K562 (cell line): ENCODE data around the gene GORASP1. TPM values are rescaled to one million over a fixed set of nuclear protein-coding genes. Genes with fewer than 3 reads are reported as not detected.

ENCODE experiments used
- FOXM1 ChIP-seq, 2 experiments: fragments of 450-650 bp in 1 of 2; sonication (generic) in 1 of 2; formaldehyde crosslinking in 1 of 2; IDR thresholded peaks; 2 replicates each; pipeline versions ENCODE4 v1.6.1 to v1.9.0; 2017 to 2022; ENCODE audit warnings: low read depth in 2 of 2, mild to moderate bottlenecking in 2 of 2, missing genetic modification reagents in 1 of 2, moderate library complexity in 1 of 2
- MCM5 ChIP-seq: fragments of 450-650 bp; IDR thresholded peaks from 2 replicates; pipeline ENCODE4 v1.6.1; 2016; ENCODE audit warnings: low read depth
- MCM7 ChIP-seq, 2 experiments: fragments of 450-650 bp; IDR thresholded peaks; 2 replicates each; pipeline ENCODE4 v1.6.1; 2016 to 2018
- NELFE ChIP-seq: IDR thresholded peaks from 2 replicates; pipeline ENCODE4 v1.6.1; 2011; ENCODE audit warnings: mild to moderate bottlenecking; ENCODE audit not compliant: insufficient read depth, insufficient read length
- NR3C1 ChIP-seq: sonication (generic); formaldehyde crosslinking; IDR thresholded peaks from 2 replicates; pipeline ENCODE4 v1.8.1; 2022; ENCODE audit warnings: missing genetic modification reagents
- PCBP1 ChIP-seq: fragments of 200-400 bp; formaldehyde crosslinking; IDR thresholded peaks from 2 replicates; pipeline ENCODE4 v1.6.1; 2018; ENCODE audit warnings: mild to moderate bottlenecking, low read depth, low read length; ENCODE audit not compliant: poor library complexity, severe bottlenecking
- PHF8 ChIP-seq: fragments of 200-600 bp; sonication (generic); IDR thresholded peaks from 2 replicates; pipeline ENCODE4 v1.6.1; 2012; ENCODE audit warnings: mixed run types, mild to moderate bottlenecking, inconsistent platforms, low read length, moderate library complexity, borderline replicate concordance
- PPARD ChIP-seq: fragments of 250-450 bp; sonication (Bioruptor Pico); IDR thresholded peaks from 2 replicates; pipeline ENCODE4 v1.8.0; 2022; ENCODE audit warnings: inconsistent platforms, mild to moderate bottlenecking, moderate library complexity
- RFX1 ChIP-seq: fragments of 450-650 bp; IDR thresholded peaks from 2 replicates; pipeline ENCODE4 v1.6.1; 2016; ENCODE audit warnings: mild to moderate bottlenecking, moderate library complexity
- SNAPC5 ChIP-seq: fragments of 250-450 bp; sonication (Bioruptor Pico); IDR thresholded peaks from 2 replicates; pipeline ENCODE4 v1.8.0; 2021; ENCODE audit warnings: moderate library complexity, mild to moderate bottlenecking, inconsistent platforms
- SUPT5H ChIP-seq: fragments of 450-650 bp; IDR thresholded peaks from 2 replicates; pipeline ENCODE4 v1.6.1; 2016
- TCF3 ChIP-seq: sonication (generic); formaldehyde crosslinking; IDR thresholded peaks from 2 replicates; pipeline ENCODE4 v1.4.0; 2020; ENCODE audit warnings: mild to moderate bottlenecking, missing genetic modification reagents
- U2AF1 ChIP-seq: fragments of 200-400 bp; formaldehyde crosslinking; optimal IDR thresholded peaks from 2 replicates; pipeline ENCODE3; 2017; ENCODE audit warnings: mild to moderate bottlenecking, low read depth, low read length, moderate library complexity
- WHSC1 ChIP-seq: IDR thresholded peaks from one replicate; pipeline ENCODE4 v1.6.1; 2012; ENCODE audit warnings: low read length, control low read depth, inconsistent platforms
- ZC3H8 ChIP-seq: fragments of 450-650 bp; IDR thresholded peaks from 2 replicates; pipeline ENCODE4 v1.6.1; 2017
- ZFP91 ChIP-seq: sonication (generic); formaldehyde crosslinking; IDR thresholded peaks from 2 replicates; pipeline ENCODE4 v1.8.0; 2022; ENCODE audit warnings: mild to moderate bottlenecking, missing genetic modification reagents
- ZFX ChIP-seq: sonication (generic); formaldehyde crosslinking; IDR thresholded peaks from 2 replicates; pipeline ENCODE4 v1.8.0; 2022; ENCODE audit warnings: mild to moderate bottlenecking, missing genetic modification reagents, moderate library complexity
- ZKSCAN3 ChIP-seq: fragments of 250-450 bp; sonication (Bioruptor Pico); IDR thresholded peaks from 2 replicates; pipeline ENCODE4 v1.4.0; 2020
- ZNF121 ChIP-seq: sonication (generic); formaldehyde crosslinking; conservative IDR thresholded peaks from 2 replicates; pipeline ENCODE4 v1.8.0; 2022; ENCODE audit warnings: missing genetic modification reagents
- ZNF239 ChIP-seq: fragments of 250-450 bp; sonication (Bioruptor Pico); IDR thresholded peaks from 2 replicates; pipeline ENCODE4 v1.4.0; 2020; ENCODE audit warnings: mild to moderate bottlenecking
- ZNF280A ChIP-seq: fragments of 450-650 bp; IDR thresholded peaks from 2 replicates; pipeline ENCODE4 v1.6.1; 2018; ENCODE audit warnings: mild to moderate bottlenecking, low read depth; ENCODE audit not compliant: partially characterized antibody
- ZNF3 ChIP-seq: fragments of 250-450 bp; sonication (Bioruptor Pico); IDR thresholded peaks from 2 replicates; pipeline ENCODE4 v1.5.0; 2021; ENCODE audit warnings: mild to moderate bottlenecking, moderate library complexity
- ZNF398 ChIP-seq: fragments of 250-450 bp; sonication (Bioruptor Pico); IDR thresholded peaks from 2 replicates; pipeline ENCODE4 v1.8.0; 2021; ENCODE audit warnings: moderate library complexity, mild to moderate bottlenecking, inconsistent platforms
- ZNF830 ChIP-seq: fragments of 250-450 bp; sonication (Bioruptor Pico); IDR thresholded peaks from 2 replicates; pipeline ENCODE4 v1.5.0; 2021; ENCODE audit warnings: mild to moderate bottlenecking
- polyA plus RNA-seq, 8 experiments: library from polyadenylated mRNA; depleted of rRNA in 4 of 8; stranded (reverse) in 5 of 8; unstranded in 3 of 8; fragments of >200 nt; fragmentation: Nextera tagmentation in 2 of 8; fragmentation: Illumina TruSeq in 1 of 8; extraction: Ambion mirVana in 2 of 8; extraction: Trizol in 1 of 8; gene quantifications; 2 replicates each; pipeline versions ENCODE4 v1.2.1 to v1.2.3, GENCODE V29; 2011 to 2014; ENCODE audit warnings: inconsistent platforms in 1 of 8, missing spikeins in 1 of 8
- total RNA-seq, 7 experiments: library from RNA; depleted of rRNA in 6 of 7; stranded (reverse); fragments of >200 nt in 6 of 7; fragmentation: Illumina TruSeq in 2 of 7; extraction: Trizol in 2 of 7; gene quantifications; 2 replicates each; pipeline versions ENCODE4 v1.2.1 to v1.2.3, GENCODE V29; 2011 to 2021; ENCODE audit warnings: low replicate concordance in 1 of 7

Gene GORASP1
- total and polyA plus RNA-seq, 9 of the 15 experiments (the other 6 are each of a cell fraction or from before 2014, with no cell fraction given) = 8.4 to 87.9 (median 67.6) TPM

GRCh38 chr3:39154280-39155021 is 47.0 kb upstream of the GORASP1 start (continued):
- TF ChIP-seq ZNF3 = no peak
- no peak for TF ChIP-seq RFX1
- no peak for TF ChIP-seq SNAPC5
- TF ChIP-seq ZFP91 (CRISPR knock-in tag) = no peak
- no peak for TF ChIP-seq ZKSCAN3 (CRISPR knock-in tag)
- TF ChIP-seq MCM5 = no peak
- TF ChIP-seq FOXM1 (IDR thresholded peaks at IDR 0.05; ENCODE audit: low read depth) = no peak; the same call in 1 of the 2 replicates
- no peak for TF ChIP-seq FOXM1 (CRISPR knock-in tag; IDR thresholded peaks at IDR 0.05; ENCODE audit: low read depth)
- no peak for TF ChIP-seq WHSC1
- TF ChIP-seq NELFE = no peak
- no peak for TF ChIP-seq ZNF398
- TF ChIP-seq ZNF830 (CRISPR knock-in tag) = no peak
- no peak for TF ChIP-seq PCBP1
- no peak for TF ChIP-seq ZC3H8
- TF ChIP-seq MCM7 (IDR thresholded peaks at IDR 0.05) = no peak
- no peak for TF ChIP-seq ZNF280A
- peak; percentile 80 for TF ChIP-seq ZFX
- TF ChIP-seq ZNF121 (CRISPR knock-in tag) = no peak
- TF ChIP-seq NR3C1 (CRISPR knock-in tag) = no peak
- peak; percentile 56; the same call in 1 of the 2 replicates for TF ChIP-seq PHF8
- no peak for TF ChIP-seq ZNF239 (CRISPR knock-in tag)
- TF ChIP-seq U2AF1 = no peak
- no peak for TF ChIP-seq PPARD (CRISPR knock-in tag)
- TF ChIP-seq TCF3 (CRISPR knock-in tag) = no peak
- peak; percentile 64 for TF ChIP-seq SUPT5H
